HG02763 (cell line): ENCODE results near the gene LRRC37B.
"Not testable (repeated sequence)": the region's sequence is repeated elsewhere in the genome, so short reads cannot be mapped to it uniquely, and the experiment has no call there.

Experiments used
- ATAC-seq: cut with Tn5 transposase; IDR thresholded peaks from one replicate; pipeline ENCODE4 v1.9.1; 2021; ENCODE audit warnings: mild to moderate bottlenecking, moderate library complexity; ENCODE audit not compliant: unreplicated experiment

Gene LRRC37B

DNA sequence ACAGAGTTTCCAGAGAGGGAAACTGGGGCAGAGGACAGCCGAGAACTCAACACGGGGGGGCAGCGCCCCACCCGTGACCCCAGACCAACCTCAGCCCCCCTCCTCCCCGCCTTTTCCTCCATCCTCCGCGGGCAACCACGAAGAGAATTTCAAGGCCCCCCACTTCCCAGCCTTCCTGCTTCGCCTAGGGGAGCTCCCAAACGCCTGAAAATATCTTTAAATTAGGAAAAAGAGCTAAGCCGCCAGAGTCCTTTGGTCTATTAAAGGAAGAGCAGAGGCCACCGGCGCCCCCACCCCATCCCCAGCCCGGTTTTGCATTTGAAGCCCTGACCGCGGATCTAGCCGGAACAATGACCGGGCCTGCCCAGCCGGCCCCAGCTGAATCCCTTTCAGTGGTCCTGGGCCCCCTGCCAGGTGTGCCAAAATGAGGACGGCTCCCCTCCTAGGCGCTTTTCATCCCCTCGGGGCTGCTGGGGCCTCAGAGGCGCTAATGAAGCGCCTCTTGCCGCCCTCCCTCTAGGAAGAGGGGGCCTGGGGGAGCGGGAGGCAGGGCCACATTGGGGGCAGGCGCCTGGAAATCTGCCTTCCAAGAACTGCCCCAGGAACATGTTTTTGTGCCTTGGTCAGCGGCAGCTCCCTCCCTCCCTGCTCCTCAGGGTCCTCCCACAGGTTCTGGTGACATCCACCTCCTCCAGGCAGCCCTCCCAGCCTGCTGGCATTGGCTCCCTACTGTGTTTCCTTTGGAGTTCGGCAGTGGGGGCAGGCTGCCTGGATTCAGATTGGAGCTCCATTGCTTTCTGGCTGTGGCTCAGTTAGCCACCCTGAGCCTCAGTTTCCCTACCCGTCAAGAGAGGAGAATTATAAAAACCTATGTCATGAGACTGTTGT, 78.0 kb downstream of the LRRC37B start:
- ATAC-seq, result not testable (repeated sequence)

DNA sequence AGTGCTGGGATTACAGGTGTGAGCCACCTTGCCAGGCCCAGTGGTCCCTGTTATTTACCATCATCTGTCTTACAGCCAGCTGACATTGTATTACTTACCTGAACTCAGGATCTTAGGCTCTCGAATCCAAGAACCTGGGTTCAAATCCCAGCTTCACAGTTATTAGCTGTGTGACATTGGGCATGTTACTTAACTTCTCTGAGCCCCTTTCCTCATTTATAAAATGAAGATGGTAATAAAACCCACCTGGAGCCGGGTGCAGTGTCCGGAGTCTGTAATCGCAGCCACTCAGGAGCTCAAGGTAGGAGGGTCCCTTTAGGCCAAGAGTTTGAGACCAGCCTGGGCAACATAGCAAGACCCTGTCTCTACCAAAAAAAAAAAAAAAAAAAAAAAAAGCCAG, 79.7 kb downstream of the LRRC37B start:
- ATAC-seq, result not testable (repeated sequence)

DNA sequence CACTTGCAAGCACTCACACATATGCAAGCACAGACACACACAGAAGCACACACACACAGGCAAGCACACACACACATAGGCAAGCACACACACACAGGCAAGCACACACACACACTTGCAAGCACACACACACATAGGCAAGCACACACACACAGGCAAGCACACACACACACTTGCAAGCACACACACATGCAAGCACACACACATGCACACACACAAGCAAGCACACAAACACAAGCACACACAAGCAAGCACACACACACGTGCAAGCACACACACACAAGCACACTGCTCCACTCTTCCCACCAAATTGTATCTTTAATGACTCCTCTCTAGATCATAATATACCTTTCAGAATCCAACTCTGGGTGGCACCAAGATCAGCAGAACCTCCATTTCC, 84.9 kb downstream of the LRRC37B start:
- not testable (repeated sequence) for ATAC-seq

DNA sequence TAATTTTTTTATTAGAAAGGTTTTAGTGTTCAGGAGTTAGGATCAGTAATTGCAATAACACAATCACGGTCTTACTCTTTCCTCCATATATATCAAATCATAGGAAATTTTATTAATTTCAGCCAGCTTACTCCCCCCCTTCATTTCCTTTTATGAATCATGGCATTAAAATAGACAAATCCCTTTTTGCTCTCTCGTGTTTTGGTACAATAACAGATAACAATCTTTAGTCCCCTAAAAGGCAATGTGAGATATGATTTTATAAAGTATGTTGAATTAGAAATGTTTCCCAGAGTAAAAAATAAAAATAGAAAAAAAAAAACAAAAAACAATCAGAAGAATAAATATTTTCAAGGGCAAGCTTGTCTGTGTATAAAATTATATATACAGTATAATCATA, 92.5 kb downstream of the LRRC37B start:
- no peak for ATAC-seq

DNA sequence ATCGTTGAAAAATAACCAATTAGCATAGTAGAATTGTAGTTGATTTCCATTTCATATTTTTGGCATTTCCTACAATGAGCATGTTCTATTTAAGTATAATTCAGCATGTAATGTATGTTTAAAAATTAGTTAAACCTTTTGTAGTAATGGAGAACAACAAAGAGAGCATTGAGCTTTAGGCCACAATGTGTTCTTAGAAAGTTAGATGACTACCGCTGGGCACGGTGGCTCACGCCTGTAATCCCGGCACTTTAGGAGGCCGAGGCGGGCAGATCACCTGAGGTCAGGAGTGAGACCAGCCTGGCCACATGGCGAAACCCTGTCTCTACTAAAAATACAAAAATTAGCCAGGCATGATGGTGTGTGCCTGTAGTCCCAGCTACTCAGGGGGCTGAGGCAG, 93.1 kb downstream of the LRRC37B start:
- ATAC-seq, result not testable (repeated sequence)

DNA sequence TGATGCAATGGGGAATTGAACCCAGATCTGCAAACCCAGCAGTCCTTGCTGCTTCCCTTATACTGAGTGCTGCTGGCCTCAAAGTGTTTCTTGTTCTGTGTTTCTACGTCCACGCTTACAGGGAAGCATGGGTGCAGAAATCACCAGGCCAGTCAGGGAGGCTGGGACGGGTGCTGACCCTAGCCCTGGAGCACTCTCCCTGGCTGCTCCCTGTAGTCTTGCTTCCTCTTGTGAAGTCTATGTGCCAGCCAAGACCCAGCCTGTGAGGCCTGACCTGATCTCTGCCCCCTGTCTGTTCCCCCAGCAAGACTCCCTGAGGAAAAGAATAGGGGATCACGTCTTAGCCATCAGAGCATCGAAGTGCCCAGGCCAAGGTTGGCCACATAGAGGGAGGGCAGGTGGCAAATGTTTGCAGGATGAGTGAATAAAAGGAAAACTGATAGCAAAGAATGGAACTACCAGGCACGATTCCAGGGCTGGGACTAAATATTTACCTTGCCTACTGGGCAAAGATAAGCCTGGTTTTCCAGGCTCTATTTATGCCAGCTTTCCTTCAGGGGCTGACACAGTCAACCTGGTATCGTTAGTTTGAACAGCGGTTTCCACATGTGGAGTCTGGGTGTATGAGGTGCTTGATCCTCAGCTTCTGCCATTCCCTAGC, 93.9 kb downstream of the LRRC37B start:
- no peak for ATAC-seq

DNA sequence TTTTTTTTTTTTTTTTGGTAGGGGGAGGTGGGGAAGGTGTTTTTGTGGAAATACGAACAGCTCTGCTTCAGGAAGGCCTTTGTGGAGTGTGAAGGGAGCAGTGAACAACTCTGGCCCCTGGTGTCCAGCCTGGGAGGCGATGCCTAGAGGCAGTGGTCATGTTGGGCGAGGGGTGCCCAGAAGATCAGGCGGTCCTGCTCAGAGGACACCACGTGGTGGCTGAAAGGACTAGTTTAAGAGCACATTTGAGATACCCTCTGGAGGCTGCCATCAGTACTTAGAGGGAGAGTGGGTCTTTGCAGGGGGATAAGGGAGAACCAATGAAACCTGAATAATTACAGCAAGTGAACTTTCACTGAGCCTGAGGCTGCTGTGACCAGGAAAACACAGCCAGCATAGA, 95.0 kb downstream of the LRRC37B start:
- no peak for ATAC-seq

DNA sequence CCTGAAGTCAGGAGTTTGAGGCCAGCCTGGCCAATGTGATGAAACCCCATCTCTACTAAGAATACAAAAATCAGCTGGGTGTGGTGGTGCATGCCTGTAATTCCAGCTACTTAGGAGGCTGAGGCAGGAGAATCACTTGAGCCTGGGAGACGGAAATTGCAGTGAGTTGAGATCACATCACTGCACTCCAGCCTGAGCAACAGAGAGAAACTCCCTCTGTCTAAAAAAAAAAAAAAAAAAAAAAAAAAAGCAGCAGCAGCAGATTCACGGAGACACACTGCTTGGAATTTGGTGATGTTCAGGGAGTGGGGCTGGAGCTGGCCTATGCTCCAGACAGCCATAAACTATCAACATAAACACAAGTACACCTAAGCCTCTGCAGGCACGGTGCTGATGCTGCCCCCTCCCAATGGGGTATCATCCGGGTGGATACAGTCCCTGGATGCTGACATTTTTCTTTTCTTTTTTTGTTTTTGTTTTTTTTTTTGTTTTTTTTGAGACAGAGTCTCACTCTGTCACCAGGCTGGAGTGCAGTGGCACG, 95.5 kb downstream of the LRRC37B start:
- no peak for ATAC-seq
